ENCODE measurements around the gene DGKG.

Gene DGKG

DNA sequence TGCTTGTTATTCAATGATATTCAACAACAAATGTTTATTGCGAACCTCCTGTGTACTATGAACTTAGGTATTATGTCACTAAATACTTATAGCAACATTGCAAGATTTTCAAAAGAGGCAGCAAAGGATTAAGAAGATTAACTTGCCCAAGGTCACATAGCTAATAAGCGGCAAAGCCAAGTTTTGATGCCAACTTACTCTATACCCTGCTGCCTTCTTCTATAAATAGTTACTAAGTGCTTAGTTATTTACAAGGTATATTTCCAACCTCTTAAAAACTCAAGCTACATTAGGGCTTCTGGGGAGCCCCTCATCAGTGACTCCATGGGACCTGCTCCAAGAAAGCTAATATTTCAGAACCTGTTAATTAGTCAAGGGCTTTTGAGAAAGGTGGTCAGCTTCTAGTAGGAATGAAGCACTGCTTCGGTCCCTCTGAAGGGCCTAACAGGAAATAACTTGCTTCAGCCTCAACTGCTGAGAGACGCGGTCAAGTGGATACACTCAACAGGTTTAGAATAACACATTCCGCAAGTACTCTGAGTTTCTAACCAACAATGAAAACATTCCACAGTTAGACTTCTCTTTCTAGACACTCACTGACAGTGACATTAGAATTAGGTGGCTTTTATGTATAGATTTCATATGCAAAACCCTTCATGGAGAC is 125.5 kb downstream of the DGKG start:
- no peak for DNase-seq

- DNase-seq, result no peak
Observed at GRCh38 chr3:186235554-186235953, 126.5 kb downstream of the DGKG start.

DNA sequence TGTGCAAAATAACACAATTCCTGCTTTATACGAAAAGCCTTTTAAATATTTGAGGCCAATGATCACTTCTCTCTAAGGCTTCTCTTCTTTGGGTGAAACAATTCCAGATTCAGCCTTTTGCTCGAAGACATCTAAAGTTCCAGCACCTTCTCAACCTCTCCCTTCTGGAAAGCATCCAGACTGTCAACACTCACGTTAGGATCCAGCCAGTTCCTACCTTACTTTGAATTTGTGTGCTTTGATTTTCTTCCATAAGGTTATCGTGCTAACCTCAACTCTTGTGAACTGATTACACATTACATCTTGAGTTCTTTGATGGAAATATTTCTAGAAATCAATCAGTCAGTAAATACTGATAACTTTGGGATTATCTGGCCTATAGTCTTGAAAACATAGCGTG is 127.9 kb downstream of the DGKG start:
- no peak for DNase-seq

GRCh38 chr3:186226482-186226881 is 135.6 kb downstream of the DGKG start:
- no peak for DNase-seq

DNA sequence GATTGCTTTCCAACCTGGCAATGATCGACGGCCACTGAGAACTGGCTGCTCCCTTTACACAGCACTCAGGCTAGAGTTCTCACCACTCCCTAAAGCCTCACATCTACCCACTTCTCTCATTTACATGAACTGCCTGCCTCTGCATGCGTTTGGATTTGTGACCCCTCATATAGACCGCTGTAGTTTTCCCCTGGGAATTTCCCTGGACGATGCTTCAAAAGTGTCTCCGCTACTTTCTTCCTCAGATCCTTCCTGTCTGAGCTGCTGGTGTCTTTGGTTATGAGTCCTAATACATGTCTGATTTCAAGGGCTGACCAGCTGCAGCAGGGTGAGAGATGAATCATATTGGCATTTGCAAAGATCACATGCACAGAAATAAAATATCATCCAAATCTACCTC is 136.4 kb downstream of the DGKG start:
- DNase-seq, result no peak

- no peak for DNase-seq
Observed at GRCh38 chr3:186224041-186224610, 137.9 kb downstream of the DGKG start.

DNA sequence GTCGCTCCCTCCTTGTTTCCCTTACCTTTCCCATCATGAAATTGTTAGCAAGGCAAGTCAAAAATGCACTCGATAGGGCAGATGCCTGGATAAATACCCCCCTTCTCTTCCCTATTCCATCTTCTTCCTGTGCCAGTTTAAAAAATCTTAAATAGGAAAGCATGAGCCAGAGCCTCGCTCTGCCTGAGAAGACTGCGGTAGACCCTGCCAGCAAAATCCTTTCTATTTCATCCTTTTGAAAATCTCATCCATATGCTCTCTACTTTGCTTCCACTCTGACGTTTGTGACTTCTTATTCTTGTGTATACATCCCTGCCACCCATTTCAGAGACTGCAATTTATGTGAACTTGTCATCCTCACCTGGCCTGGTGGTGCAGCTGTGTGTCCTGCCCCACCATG is 138.6 kb downstream of the DGKG start:
- DNase-seq, result no peak

GRCh38 chr3:186221760-186222378 is 140.2 kb downstream of the DGKG start:
- DNase-seq, result no peak

DNA sequence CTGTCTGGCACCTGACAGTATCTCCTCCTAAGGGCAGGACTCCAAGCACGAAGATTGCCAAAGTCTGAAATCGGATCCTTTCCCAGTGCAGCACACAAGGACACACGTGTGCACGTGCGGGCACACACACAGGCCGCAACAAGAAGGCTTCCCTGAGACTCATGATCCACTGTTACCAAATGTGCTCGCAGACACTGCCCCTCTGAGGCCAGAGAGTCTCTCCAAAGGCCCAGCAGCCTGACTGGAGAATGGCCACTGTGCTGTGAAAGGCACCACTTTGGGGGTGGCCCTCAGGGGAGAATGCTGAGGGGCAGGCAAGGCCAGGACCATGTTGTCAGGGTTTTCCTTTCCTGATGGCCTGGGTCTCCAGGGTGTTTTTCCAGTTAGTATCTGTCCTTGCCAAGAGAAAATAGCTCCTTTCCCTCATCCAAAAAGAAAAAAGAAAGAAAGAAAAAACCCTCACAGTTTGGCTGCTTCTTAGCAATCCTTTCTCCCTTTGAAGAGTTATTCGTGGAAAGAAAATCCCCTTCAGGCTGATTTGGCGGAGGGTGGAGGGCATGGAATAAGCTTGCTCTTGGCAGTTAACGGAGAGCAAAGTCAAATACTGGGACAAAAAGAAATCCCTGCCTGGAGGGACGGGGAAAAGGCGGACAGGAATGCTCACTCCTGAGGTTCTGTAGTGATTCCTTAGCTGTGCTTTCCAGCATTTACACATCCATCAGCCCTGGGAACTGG is 141.0 kb downstream of the DGKG start:
- DNase-seq, result no peak

DNA sequence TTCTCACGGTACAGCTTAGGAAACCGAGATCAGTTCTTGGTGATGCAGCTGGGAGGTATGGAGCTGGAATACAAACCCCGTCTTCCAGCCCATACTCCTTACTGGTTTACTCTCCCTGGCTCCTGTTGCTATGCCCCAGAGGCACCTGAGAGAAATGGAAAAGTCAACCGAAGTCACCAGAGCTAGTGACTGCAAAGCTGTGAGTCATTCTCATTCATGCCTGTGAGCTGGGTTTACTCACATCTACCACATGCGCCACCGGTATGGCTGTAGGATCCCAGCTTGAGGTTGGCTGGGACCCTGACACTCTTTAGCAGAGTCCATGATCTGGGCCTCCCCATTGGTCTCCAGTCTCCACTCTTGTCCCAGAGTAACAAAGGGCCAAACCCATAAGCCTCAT is 141.7 kb downstream of the DGKG start:
- DNase-seq, result no peak

GRCh38 chr3:186219211-186219638 is 142.8 kb downstream of the DGKG start:
- no peak for DNase-seq

- DNase-seq, result no peak
Observed at GRCh38 chr3:186218421-186218820, 143.6 kb downstream of the DGKG start.

GRCh38 chr3:186217820-186218164 is 144.2 kb downstream of the DGKG start:
- no peak for DNase-seq

GRCh38 chr3:186216900-186217819 is 144.9 kb downstream of the DGKG start:
- no peak for DNase-seq

- DNase-seq, result no peak
Observed at GRCh38 chr3:186214670-186215069, 147.4 kb downstream of the DGKG start.

DNA sequence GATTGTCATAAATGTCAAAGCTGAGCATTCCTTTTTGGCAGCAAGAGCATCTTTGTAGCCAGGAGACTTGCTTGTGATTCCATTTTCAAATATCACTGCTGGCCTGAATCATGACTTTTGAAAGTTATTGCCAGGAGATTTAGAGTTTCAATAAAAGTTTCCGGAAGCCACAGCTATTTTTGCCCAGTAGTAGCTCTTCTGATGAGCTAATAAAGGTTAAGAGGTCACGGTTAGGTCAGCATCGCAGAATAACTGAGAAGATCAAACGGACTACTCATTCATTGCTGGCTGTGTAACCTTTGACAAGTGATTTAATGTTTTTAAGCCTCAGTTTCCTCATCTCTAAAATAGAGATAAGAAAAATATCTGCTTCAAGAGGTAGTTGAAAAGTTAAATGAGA is 148.1 kb downstream of the DGKG start:
- peak; percentile 27 for DNase-seq

DNA sequence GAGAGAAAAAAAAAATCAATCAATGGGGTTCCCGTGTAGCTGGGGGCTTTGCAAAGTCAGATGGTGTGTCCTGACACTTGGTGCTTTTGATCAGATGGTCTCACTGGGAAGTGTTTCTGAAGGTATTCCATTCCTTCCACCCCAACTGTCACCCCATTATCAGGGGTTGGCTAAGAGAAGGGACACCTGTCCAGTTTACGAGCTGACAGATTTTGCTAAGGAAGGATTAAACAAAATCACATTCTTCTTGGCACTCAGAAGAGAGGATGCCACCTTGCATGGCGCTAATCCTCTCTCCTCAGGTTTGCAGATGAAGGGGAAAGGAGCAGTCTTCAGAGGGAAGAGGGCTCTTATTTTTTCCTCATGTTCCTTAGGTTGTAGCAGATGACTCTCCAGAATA is 149.4 kb downstream of the DGKG start:
- no peak for DNase-seq

DNA sequence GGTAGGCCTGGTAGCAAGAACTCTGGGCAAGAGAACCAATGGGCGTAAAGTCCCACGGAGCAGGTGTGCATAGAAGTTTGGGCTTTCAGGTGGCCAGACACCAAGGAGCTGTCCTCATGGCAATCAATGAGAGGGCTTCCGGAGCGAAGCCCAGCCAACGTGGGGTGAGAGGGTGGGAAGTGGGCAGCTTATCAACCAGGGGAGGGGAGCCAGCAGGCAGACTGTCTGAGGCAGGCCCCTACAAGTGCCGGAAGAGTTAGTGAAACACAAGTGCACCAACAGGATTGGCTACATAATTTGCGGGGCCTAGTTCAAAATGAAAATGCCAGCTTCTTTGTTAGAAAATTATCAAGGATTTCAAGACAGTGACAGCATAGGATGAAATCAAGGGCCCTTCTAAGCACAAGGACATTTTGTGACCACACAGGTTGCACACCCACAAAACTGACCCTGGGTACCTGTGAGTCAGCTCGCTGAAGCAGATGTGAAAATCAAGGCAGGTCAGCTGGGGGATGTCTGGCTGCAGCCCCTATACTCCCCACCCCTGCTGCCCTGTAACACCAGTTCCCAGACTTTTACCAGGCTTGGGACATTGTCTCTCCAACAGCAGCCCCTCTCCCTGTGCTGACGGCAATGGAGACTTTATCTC is 151.1 kb downstream of the DGKG start:
- no peak for DNase-seq

GRCh38 chr3:186209810-186210752 is 152.0 kb downstream of the DGKG start:
- DNase-seq, result peak; percentile 22

DNA sequence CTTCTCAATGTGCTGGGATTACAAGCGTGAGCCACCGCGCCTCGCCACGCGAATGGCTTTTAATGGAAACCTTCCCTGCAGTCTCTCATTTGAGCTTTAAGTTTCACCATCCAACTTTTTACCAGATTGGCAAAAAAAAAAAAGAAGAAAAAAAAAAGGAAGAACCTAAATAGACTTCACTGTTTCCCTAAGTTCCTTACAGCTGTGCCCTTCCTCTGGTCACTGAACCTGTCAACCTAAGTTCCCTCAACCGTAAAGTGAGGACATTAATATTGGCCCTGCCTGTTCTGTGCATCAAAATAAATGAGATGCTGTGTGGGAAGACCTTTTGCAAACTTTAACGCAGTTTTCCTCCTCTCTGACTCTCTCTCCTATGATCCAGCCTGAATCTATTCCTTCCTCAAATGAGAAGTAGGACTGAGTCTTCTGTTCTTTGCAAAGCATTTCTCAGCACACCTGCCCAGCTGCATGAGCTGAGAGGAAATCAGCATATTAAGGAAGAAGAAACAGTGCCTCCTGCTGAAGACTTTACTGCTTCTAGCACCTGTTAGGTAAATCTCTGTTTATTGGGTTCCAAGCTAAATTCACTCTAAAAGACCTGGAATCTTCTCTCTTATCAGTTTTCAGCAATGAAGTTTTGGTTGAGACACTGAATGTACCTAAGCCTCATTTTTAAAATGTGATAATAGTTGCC is 153.6 kb downstream of the DGKG start:
- no peak for DNase-seq

GRCh38 chr3:186207515-186207914 is 154.5 kb downstream of the DGKG start:
- no peak for DNase-seq
